HG03575 (cell line): ENCODE data around the gene APOL4.
"Not testable (repeated sequence)": the region's sequence is repeated elsewhere in the genome, so short reads cannot be mapped to it uniquely, and the experiment has no call there.

Experiments
- ATAC-seq: cut with Tn5 transposase; IDR thresholded peaks from one replicate; pipeline ENCODE4 v1.9.1; 2021; ENCODE audit not compliant: unreplicated experiment, insufficient number of reproducible peaks, low FRiP score; ENCODE audit errors: extremely low read depth

APOL4 gene

DNA sequence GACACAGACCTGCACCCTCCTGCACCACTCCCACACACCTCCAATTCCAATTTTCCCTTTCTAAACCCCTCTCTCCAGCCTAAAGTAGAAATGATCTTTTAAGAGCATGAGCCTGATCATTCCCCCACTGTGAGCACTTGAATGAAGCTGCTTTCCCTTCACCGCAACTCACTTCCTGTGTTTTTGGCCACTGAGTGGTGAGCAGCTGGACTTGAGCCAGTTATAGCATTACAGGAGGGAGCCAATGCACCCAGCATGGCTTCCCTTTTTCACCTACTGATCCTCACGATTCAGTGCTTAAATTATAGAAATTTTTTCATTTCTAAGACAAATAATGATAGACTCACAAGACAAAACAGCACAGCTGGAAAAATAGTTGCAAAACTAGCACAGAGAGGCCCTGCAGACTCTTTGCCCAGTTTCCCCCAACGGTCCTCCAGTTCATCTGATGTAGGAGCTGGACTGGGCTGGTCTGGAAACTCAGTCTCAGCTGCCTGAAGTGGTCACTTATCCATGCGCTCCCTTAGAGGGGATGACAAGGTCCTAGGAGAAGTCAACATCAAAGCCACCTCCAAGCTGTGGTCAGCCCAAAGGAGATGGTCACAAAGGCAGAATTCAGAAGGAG, 9.7 kb upstream of the APOL4 start:
- no peak for ATAC-seq

DNA sequence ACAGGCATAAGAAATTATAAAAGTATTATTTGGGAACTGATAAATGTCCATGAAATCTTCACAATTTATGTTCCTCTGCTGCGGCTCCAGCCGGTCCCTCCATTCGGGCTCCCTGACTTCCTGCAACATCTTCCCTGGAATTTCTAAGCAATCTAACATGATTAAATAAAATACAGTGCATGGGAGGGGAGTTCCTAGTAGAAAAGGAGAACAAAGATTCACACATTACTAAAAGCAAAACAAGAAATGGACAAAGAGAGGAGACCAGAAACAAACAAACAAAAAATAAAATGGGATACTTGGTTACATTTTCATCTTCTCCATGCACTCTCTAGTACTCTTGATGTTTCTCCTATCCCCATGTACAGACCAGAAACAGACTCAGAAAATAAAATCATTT, 8.6 kb upstream of the APOL4 start:
- no peak for ATAC-seq

DNA sequence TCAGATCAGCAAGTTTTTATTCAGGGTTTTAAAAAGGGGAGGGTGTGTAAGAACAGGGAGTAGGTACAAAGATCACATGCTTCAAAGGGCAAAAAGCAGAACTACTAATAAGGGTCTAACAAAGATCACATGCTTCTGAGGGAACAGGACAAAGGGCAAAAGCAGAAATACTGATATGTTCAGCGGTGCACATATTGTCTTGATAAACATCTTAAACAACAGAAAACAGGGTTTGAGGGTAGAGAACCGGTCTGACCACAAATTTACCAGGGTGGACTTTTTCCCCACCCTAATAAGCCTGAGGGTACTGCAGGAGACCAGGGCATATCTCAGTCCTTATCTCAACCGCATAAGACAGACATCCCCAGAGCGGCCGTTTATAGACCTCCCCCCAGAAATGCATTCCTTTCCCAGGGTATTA, 7.9 kb upstream of the APOL4 start:
- not testable (repeated sequence) for ATAC-seq

DNA sequence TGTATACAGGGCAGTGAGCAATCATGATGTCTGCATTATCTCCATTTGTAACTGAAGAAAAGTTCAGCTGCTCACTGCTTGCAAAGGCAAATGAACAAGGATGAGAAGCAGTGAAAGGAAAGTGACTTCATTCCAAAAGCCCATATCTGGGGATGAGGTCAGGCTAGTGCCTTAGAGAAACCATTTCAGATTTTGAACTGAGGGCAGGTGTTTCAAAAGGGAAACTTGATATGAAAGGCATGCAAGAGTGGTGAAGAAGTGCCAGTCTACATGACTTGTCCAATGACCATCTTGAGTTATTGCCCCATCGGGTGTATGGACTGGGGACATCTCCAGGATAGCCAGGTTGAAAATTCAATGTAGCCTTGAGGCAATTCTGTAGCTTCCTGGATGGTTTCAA, 7.3 kb upstream of the APOL4 start:
- ATAC-seq, result no peak

DNA sequence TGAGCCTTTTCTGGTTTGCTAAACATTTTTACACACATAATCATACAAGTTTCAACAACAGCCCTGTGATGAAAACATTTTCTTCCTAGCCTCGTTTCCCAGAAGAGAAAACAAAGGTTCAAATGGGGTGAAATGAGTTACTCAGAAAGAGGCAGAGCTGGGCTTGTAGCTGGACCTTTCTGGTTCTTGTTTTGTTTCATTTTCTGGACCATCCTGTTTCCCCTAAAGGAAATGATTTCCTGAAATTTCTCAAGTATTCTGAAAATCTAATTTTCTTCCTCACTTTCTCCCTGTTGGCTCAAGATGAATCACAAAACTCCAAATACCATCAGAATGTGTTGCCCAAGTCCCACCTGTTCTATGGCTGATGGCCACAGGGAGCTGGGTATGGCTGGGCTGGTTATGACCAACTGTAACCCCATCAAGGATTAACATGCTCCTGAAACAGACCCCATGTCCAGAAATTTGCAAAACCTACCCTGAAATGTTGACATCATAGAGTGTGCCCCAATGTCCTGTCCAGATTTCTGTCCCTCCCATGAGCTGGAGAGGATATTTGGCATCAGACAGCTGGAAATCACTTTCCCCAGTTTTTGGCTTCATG, 6.7 kb upstream of the APOL4 start:
- ATAC-seq, result no peak

DNA sequence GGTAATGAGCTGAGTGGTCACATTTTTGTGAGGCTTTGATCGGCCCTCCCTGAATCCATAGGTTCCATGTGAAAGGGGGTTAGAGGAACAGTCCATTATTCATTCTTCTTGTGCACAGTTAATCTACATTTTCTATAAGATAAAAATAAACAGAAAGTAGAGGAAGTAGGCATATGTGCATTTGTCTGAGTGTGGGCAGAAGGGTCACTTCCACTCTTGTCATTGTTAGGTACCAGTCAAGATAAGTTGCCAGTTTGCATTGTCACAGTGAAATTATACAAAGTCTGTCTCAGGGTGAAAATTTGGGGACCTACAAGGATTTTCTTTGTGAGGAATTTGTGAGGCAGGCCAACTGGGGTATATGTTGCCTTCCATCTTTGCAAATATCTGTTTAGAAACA, 4.6 kb upstream of the APOL4 start:
- ATAC-seq, result no peak

DNA sequence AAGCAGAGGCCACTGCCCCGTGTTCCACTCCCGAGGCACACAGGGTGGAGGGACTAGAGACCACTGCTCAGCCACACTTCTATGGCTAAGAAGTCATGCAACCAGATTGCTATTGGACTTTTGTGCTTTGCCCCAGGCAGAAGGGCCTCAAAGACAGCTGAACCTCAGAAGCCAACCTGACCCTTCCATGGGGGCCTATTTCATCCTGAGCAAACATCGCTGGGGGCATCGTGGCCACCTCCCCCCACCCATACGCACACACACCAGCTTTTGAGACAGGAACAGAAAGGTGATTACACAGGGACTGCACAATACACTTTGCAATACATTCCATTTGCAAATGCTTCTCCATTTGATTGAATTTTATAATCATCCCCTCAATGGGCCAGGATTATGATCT, 4.0 kb upstream of the APOL4 start:
- not testable (repeated sequence) for ATAC-seq

DNA sequence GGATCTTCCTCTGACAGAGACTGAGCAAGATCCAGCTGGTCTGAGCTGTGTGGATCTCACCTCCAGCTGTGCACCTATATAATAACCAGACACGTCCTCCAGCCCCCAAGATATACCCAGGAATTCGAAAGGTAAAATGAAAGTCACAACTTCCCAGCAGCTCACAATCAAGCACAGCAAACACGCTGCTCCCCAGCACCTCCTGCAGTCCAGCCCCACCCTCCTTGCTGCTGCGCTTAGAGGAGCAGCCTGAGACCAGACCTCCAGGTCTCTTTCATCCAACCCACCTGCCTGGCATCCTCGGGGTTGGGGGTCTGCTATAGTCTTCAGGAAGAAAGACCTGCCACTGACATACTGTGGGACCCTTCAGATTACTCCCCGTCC, 3.0 kb upstream of the APOL4 start:
- no peak for ATAC-seq

DNA sequence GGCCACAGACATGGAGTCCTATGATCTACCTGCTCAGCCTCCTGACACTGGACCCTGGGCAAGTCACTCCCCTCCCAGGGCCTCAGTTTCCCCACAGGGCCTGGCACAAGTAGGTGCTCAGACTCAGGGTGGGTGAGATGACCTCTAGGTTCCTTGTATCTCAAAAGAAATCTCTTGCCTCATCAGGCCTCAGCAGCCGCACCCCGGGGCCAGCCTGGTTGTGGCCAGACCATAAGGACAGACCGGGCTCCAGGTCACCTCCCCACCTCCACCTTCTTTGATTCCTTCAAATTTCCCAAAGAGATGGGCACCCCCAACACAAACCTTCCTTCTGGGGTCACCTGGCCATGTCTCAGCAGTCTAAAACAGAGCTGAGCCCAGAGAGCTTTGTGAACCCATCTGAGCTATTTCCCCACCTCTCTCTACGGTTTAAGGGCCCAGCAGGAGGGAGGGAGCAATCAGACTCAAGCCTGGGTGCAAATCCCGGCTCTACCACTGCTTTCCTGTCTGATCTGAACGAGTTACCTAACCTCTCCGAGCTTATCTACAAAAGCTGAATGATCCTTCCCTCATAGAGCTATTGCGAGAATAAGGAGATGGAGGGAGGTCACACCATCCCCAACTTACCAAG, 2.5 kb upstream of the APOL4 start:
- no peak for ATAC-seq

DNA sequence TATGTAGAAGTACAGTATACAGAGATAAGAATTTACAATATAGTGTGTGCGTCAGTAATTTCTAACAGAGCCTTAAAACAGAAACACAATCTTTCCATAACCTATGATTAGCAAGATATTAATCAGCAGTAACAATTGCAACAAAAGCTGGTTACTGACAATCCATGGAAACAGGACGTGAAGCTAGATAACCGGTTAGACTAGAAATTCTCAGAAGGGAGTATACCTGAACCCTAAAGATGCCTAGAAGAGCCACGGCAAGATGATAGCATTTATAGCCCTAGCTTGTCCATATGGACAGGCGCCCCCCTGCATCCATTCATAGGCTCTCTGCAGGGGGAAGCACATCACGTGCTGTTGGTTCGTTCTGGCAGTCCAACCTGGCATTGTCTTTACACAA, 1.8 kb upstream of the APOL4 start:
- not testable (repeated sequence) for ATAC-seq

DNA sequence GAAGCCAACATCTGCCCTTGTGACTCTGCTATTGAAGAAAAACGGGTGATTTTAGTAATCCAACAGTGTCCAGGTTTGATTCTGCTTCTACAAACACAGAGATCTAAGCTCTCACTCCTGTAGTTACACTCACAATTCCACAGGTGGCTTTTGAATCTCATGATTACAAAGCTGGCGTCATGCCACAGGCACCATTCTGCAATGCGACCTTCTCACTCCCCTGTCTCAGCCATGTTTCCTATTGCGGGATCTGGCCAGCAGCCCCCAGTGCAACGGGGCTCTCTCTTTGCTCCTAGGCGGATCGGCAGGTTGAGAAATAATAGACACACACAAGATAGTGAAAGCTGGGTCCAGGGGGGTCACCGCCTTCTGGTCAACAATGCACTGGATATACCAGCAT, 1.3 kb upstream of the APOL4 start:
- ATAC-seq, result not testable (repeated sequence)

DNA sequence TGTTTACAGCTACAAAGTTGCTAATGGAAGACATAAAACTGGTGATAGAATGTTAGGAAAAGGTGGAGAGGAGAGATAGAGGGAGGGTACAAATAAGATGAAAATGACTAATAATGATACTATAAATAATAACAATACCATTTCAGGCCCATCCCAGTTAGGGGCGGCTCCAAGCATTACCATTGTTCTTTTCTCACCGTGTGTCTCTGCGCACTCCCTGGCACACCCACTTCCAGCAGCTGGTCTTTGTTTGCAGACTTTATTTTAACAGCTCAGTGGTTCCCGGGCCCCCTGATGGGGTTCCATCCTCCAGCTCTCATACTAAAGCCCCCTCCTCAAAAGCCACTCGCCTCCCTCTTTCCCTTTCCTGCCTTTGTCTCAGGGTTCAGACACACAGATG, 584 bp downstream of the APOL4 start:
- ATAC-seq, result not testable (repeated sequence)

DNA sequence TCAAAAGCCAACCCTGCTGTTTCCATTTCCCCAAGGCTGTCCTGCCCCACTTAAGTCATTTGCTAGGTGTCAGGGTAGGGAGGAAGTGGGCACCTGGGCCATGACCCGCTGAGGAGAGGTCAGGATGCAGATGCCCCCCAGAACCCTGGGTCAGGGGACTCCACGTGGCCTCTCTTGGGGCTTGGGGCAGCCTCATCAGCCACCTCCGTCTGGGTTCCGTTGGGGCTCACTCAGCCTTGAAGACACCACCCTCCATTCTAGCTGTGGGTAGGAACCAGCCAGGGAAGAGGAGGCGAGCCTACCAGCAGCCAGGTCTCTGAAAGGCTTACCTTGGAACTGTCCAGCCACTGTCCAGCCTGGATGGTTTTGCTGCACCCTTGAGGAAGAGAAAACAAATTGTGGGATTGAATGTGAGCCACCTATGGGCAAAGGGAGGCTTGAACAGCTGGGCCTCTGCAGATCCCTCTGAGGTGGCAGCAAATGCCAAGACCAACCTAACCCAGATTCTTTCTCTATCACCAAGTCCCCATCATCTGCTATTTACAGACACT, 2.5 kb downstream of the APOL4 start:
- ATAC-seq, result no peak

DNA sequence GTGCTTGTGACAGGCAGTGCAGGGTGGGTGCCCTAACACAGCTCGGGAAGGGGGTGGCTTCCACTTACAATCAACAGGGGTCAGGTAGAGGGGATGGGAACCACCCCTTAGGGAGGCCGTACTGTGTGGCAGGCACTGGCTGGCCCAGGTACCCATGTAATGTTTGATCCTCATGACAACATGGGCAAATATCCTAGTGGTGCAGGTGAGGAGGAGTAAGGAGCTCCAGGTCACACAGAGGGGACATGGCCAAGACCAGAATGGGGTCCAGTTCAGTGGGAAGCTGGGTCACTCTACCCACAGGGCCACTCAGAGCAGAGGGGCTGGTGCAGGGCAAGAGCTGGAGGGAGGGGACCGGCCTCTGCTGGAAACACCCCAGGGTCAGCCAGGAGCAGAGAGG, 3.1 kb downstream of the APOL4 start:
- no peak for ATAC-seq

DNA sequence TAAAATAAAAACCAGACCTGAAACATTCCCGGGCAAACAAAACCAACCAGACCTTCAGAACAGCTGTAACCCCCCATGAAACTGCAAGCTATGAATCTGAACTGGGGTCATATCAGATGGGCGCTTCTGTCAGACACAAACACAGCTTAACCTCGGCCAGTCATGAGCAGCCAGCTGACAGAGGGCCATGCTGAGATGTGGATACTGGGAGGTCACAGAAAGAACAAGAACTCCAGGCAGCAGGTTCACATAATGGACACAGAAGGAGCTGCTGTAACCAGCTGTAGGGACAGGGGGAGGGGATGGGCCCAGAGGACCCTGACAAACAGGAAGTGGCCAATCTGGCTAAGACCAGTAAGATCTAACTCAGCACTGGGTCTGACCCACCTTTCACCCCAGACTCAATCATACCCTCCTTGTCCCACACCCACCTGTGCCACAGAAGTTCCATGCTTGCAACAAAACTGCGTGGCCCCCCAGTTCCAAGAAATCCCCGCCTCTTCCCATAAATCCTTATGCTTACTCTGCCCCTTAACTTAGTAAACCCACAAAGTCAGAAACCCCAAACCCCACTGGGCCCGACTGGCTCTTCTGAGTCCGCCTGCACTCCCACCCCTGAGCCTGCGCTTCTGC, 4.0 kb downstream of the APOL4 start:
- ATAC-seq, result no peak

DNA sequence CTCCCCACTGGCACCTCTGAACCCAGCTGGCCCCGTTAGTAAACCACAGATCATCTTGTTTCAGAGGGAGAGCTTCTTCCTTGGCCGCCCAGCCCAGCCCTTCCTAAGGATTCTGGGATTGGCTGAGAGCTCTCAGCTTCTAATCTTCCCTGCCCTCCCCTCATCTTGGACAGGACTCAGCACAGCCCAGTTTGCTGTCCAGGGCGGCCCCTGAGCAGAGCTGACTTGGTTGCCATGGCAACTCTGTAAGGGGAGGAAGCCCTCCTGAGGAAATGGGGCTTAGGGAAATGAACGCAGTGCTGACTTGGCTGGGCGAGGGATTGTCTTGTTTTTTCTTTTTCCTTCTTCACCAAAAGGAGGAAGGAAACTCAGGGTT, 4.6 kb downstream of the APOL4 start:
- no peak for ATAC-seq

DNA sequence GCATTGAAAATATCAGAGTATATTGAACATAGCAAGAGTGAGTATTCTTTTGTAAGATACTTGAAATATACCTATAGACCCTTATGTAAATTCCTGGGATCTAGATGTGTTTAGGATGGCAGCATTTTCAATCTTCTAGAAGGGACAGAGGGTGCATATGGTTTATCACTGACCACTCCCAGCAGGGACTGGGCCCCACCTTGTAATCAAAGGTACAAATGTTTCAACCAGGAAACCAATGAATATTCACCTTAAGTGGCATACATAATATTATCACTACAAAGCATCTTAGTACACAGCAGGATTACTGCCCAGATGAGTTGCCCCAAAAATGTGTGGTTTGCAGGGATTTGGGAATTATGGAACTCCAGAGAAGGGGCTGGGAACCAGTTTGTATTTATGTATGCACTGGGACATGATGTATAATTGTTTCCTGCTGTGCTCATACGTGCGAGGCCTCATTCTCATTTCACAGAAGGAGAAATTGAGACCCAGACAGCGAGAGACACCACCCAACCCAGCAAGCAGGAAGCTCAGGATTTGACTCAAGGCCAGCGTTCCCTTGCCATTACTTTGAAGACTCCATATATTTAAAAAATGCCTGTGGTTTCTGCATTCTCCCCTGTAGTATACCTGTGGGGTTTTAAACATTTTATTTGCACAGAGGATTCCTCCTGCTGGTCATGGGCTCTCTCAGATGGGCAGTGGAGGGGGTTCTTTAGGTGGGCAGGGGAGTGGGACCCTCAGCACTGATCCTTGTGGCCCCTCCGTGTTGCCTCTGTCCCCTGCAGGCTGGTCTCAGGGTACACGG, 5.2 kb downstream of the APOL4 start:
- no peak for ATAC-seq

DNA sequence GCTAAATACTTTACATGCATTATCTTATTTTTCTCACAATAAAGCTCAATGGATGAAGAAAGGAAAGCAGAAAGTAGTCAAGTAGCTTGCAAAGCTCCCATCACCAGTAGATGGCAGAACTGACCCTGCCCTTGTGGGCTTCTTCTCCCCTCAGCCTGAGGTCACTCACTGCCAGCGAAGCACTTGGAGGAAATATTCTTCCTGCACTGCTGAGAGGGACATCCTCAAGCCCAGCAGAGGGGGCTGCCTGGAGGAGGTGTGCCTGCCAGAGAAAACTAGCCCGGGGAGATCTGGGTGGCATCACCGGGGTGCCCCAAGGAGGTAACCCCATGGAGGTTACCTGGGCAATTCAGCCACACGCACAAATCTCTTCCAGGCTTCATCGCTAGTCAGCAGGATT, 6.6 kb downstream of the APOL4 start:
- no peak for ATAC-seq

DNA sequence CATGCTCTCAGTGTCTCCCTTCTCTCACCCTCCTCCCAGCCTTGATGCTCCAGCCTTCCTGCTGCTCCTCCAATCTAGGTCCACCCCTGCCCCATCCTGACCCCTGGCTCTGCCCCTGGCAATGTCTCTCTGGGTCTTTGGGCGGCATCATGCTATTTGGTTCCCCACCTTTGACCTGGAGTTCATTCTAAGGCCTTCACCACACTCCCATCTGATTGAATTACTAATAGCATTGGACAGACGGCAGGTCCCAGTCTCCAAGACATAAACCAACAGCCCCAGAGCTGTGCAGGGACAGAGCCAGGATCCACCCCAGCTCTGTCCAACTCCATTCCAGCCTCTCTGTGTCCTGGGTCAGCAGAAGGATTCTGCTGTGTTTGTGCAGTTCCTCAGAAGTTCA, 7.2 kb downstream of the APOL4 start:
- ATAC-seq, result no peak
